GM12891 (cell line): Measurements from ENCODE around the gene GPR160.

Experiments used
- POLR2A ChIP-seq: IDR thresholded peaks from 2 replicates; pipeline ENCODE4 v1.6.1; 2011; ENCODE audit warnings: low read depth, low read length, control low read depth
- POLR2AphosphoS5 ChIP-seq: IDR thresholded peaks from 2 replicates; pipeline ENCODE4 v1.6.1; 2011; ENCODE audit warnings: low read depth, low read length, control low read depth
- SPI1 ChIP-seq: IDR thresholded peaks from 2 replicates; pipeline ENCODE4 v1.6.1; 2011; ENCODE audit warnings: low read depth, low read length, control low read depth
- TAF1 ChIP-seq: IDR thresholded peaks from 2 replicates; pipeline ENCODE4 v1.6.1; 2011; ENCODE audit warnings: low read depth, low read length, control low read depth

- TF ChIP-seq POLR2A = no peak
- TF ChIP-seq POLR2AphosphoS5 = no peak
- TF ChIP-seq TAF1 = no peak
- no peak for TF ChIP-seq SPI1
Measured at GRCh38 chr3:170000051-170000450, 37.7 kb upstream of the GPR160 start.
